ENCODE results near the gene ANKS3. TPM values are rescaled to one million over a fixed set of nuclear protein-coding genes. Genes with fewer than 3 reads are reported as not detected.

The ANKS3 gene
- total and polyA plus RNA-seq, 2 experiments from 2014 or later, result 22.5 to 24.9 TPM

DNA sequence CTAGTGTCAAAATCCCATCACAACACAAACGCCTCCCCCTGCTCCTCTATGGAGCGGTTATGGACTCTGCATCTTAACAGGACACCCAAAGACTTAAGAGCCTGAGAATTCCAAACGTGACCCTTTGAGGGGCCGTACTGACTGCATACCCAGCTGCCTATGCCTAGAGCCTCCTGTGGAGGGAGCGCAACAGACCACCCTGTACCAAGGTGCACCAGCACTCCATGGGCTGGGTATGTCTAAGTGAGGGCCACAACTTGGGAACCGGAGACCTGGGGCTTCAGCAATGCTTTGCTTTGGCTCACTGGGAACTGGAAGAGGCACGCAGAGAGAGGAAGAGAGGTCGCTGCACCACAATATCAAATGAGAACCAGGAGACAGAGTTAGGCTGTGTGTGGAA lies 5.4 kb downstream of the ANKS3 start:
- TF ChIP-seq STAT1 (IDR thresholded peaks at IDR 0.05; ENCODE audit: unreplicated experiment), result no peak
- TF ChIP-seq, protein P1, sequence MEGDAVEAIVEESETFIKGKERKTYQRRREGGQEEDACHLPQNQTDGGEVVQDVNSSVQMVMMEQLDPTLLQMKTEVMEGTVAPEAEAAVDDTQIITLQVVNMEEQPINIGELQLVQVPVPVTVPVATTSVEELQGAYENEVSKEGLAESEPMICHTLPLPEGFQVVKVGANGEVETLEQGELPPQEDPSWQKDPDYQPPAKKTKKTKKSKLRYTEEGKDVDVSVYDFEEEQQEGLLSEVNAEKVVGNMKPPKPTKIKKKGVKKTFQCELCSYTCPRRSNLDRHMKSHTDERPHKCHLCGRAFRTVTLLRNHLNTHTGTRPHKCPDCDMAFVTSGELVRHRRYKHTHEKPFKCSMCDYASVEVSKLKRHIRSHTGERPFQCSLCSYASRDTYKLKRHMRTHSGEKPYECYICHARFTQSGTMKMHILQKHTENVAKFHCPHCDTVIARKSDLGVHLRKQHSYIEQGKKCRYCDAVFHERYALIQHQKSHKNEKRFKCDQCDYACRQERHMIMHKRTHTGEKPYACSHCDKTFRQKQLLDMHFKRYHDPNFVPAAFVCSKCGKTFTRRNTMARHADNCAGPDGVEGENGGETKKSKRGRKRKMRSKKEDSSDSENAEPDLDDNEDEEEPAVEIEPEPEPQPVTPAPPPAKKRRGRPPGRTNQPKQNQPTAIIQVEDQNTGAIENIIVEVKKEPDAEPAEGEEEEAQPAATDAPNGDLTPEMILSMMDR (conservative IDR thresholded peaks at IDR 0.05; ENCODE audit: low read depth in 2 of 2), result no peak
- TF ChIP-seq, protein P2, sequence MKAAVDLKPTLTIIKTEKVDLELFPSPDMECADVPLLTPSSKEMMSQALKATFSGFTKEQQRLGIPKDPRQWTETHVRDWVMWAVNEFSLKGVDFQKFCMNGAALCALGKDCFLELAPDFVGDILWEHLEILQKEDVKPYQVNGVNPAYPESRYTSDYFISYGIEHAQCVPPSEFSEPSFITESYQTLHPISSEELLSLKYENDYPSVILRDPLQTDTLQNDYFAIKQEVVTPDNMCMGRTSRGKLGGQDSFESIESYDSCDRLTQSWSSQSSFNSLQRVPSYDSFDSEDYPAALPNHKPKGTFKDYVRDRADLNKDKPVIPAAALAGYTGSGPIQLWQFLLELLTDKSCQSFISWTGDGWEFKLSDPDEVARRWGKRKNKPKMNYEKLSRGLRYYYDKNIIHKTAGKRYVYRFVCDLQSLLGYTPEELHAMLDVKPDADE (IDR thresholded peaks at IDR 0.05), result no peak
- peaks cover 4% of the 10 kb centered on the region; the same call in 1 of the 2 replicates for H3K4me1 ChIP-seq (ENCODE audit: insufficient read depth)
- no peak overlapping the region for H3K4me3 Mint-ChIP-seq
- H3K27me3 ChIP-seq (ENCODE audit: insufficient read depth), result no peaks in the 10 kb centered on the region
- DNase-seq (ENCODE audit: low spot score) (no peak), ATAC-seq (no peak)
- no peak overlapping the region for H2AFZ ChIP-seq
- H3K36me3 Mint-ChIP-seq (ENCODE audit: low read depth), result peaks cover 47% of the 10 kb centered on the region
- H3K9me2 ChIP-seq (ENCODE audit: insufficient read depth), result no peaks in the 10 kb centered on the region
- peaks cover 3% of the 10 kb centered on the region; the same call in 2 of the 3 replicates for H3K4me1 Mint-ChIP-seq
- peaks cover 6% of the 10 kb centered on the region for H4K20me1 ChIP-seq (replicated peaks; ENCODE audit: insufficient read depth)
- H3K4me2 ChIP-seq, result no peak overlapping the region
- H3K4me3 ChIP-seq, result no peak overlapping the region
- peaks cover 26% of the 10 kb centered on the region; the same call in 1 of the 2 replicates for H3F3A ChIP-seq (replicated peaks; ENCODE audit: low read depth)
- no peak overlapping the region for H3K27ac Mint-ChIP-seq
- H3K79me2 ChIP-seq (replicated peaks; ENCODE audit: insufficient read depth), result peaks cover 47% of the 10 kb centered on the region
- H3K27ac ChIP-seq (ENCODE audit: low read depth), result no peak overlapping the region
- H3K36me3 ChIP-seq (ENCODE audit: insufficient read depth), result peaks cover 16% of the 10 kb centered on the region
- H3K27me3 Mint-ChIP-seq (ENCODE audit: insufficient read depth, low read depth, poor library complexity), result peaks cover under 1% of the 10 kb centered on the region
- H3K9me3 Mint-ChIP-seq, result no peaks in the 10 kb centered on the region; the same call in 2 of the 3 replicates

DNA sequence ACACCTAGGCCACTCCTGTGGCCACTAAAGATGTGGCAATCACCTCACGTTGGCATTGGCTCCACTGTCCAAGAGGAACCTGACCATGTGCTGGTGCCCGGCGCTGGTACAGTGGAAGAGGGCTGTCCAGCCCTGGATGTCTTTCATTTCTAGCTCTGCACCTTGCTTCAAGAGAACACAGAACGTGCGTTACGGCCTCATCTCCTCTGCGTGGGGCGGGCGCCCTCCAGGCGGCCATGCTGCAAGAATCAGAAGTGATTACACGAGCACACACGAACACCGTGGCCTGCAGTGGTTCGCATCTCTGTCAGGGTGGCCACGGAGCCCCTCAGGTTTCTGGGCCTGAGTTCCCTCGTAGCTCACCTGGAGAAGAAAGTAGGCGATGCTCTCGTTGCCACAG lies 7.5 kb downstream of the ANKS3 start:
- Histone ChIP-seq H4K20me1 (replicated peaks; ENCODE audit: insufficient read depth) (peaks cover 3% of the 10 kb centered on the region), H3K4me3 (no peak overlapping the region), H3K4me2 (no peak overlapping the region), H3K4me1 (ENCODE audit: insufficient read depth) (no peaks in the 10 kb centered on the region), H3K36me3 (ENCODE audit: insufficient read depth) (peaks cover 17% of the 10 kb centered on the region), H3K27me3 (ENCODE audit: insufficient read depth) (no peaks in the 10 kb centered on the region), H2AFZ (no peak overlapping the region), H3K9me2 (ENCODE audit: insufficient read depth) (no peaks in the 10 kb centered on the region), H3K27ac (ENCODE audit: low read depth) (no peak overlapping the region), H3K79me2 (replicated peaks; ENCODE audit: insufficient read depth) (peaks cover 31% of the 10 kb centered on the region), H3F3A (replicated peaks; ENCODE audit: low read depth) (0 out of 2 replicates have a peak, but pooled peaks cover 12% of the 10 kb centered on the region)
- peaks cover 3% of the 10 kb centered on the region for H3K27me3 Mint-ChIP-seq (ENCODE audit: insufficient read depth, low read depth, poor library complexity)
- no peaks in the 10 kb centered on the region; the same call in 2 of the 3 replicates for H3K9me3 Mint-ChIP-seq
- H3K4me1 Mint-ChIP-seq, result no peaks in the 10 kb centered on the region
- H3K36me3 Mint-ChIP-seq (ENCODE audit: low read depth), result peaks cover 54% of the 10 kb centered on the region
- no peak overlapping the region for H3K27ac Mint-ChIP-seq
- DNase-seq (ENCODE audit: low spot score) (no peak), ATAC-seq (no peak)
- TF ChIP-seq, protein P3, sequence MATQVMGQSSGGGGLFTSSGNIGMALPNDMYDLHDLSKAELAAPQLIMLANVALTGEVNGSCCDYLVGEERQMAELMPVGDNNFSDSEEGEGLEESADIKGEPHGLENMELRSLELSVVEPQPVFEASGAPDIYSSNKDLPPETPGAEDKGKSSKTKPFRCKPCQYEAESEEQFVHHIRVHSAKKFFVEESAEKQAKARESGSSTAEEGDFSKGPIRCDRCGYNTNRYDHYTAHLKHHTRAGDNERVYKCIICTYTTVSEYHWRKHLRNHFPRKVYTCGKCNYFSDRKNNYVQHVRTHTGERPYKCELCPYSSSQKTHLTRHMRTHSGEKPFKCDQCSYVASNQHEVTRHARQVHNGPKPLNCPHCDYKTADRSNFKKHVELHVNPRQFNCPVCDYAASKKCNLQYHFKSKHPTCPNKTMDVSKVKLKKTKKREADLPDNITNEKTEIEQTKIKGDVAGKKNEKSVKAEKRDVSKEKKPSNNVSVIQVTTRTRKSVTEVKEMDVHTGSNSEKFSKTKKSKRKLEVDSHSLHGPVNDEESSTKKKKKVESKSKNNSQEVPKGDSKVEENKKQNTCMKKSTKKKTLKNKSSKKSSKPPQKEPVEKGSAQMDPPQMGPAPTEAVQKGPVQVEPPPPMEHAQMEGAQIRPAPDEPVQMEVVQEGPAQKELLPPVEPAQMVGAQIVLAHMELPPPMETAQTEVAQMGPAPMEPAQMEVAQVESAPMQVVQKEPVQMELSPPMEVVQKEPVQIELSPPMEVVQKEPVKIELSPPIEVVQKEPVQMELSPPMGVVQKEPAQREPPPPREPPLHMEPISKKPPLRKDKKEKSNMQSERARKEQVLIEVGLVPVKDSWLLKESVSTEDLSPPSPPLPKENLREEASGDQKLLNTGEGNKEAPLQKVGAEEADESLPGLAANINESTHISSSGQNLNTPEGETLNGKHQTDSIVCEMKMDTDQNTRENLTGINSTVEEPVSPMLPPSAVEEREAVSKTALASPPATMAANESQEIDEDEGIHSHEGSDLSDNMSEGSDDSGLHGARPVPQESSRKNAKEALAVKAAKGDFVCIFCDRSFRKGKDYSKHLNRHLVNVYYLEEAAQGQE (IDR thresholded peaks at IDR 0.05; ENCODE audit: unreplicated experiment), result no peak
- TF ChIP-seq, protein P2 (IDR thresholded peaks at IDR 0.05), result no peak
- TF ChIP-seq EZH2 (IDR thresholded peaks at IDR 0.05; ENCODE audit: low read depth, unreplicated experiment), result no peak
- TF ChIP-seq ZNF114 (CRISPR knock-in tag; IDR thresholded peaks at IDR 0.05), result no peak
- TF ChIP-seq STAT1 (IDR thresholded peaks at IDR 0.05; ENCODE audit: unreplicated experiment), result no peak
- no peak for TF ChIP-seq ZNF331 (CRISPR knock-in tag; IDR thresholded peaks at IDR 0.05; ENCODE audit: low read depth)
- no peak for TF ChIP-seq CREB1 (CRISPR knock-in tag; IDR thresholded peaks at IDR 0.05; ENCODE audit: low read depth)
- TF ChIP-seq, protein P1 (conservative IDR thresholded peaks at IDR 0.05; ENCODE audit: low read depth in 2 of 2), result no peak
- TF ChIP-seq JUNB (IDR thresholded peaks at IDR 0.05; ENCODE audit: unreplicated experiment), result no peak
- no peak for TF ChIP-seq POLR2AphosphoS5 (IDR thresholded peaks at IDR 0.05; ENCODE audit: low read depth)
- no peak for TF ChIP-seq EZH2phosphoT487 (IDR thresholded peaks at IDR 0.05; ENCODE audit: unreplicated experiment)
- no peak overlapping the region for H3K4me3 Mint-ChIP-seq
